Tibial artery (tissue), 4 donors: ENCODE measurements around the gene NUAK2.

Experiments used
- DNase-seq, 2 donors: peaks; one replicate each; pipeline ENCODE4 v3.0.0-alpha.2; 2019
- H3K27ac ChIP-seq, 2 donors: fragments of 200-600 bp; sonication (generic) in 1 of 2; 1 replicate in 1 of 2; 2 replicates in 1 of 2; pipeline ENCODE4 v1.5.1; 2018 to 2019; ENCODE audit warnings: mild to moderate bottlenecking in 1 of 2
- H3K27me3 ChIP-seq, 2 donors: fragments of 200-600 bp; sonication (generic) in 1 of 2; one replicate each; pipeline versions ENCODE4 v1.5.1 to v1.6.0; 2016 to 2019
- H3K36me3 ChIP-seq, 3 donors: fragments of 200-600 bp; sonication (generic) in 2 of 3; one replicate each; pipeline ENCODE4 v1.5.1; 2016 to 2019; ENCODE audit warnings: mild to moderate bottlenecking in 2 of 3
- H3K4me1 ChIP-seq, 4 donors: fragments of 200-600 bp; sonication (generic) in 2 of 4; 1 replicate in 3 of 4; 2 replicates in 1 of 4; pipeline ENCODE4 v1.5.1; 2016 to 2019
- H3K4me3 ChIP-seq, 2 donors: fragments of 200-600 bp; sonication (generic) in 1 of 2; 1 replicate in 1 of 2; 2 replicates in 1 of 2; pipeline ENCODE4 v1.5.1; 2018 to 2019; ENCODE audit warnings: mild to moderate bottlenecking in 2 of 2
- H3K9me3 ChIP-seq, 3 donors: fragments of 200-600 bp; sonication (generic) in 1 of 3; one replicate each; pipeline ENCODE4 v1.5.1; 2016 to 2019
- CTCF ChIP-seq, 2 experiments: fragments of 200-600 bp in 1 of 2; fragments of 450-650 bp in 1 of 2; IDR thresholded peaks; one replicate each; pipeline ENCODE4 v1.5.1; 2017 to 2019; ENCODE audit warnings: antibody characterized with exemption in 2 of 2, mild to moderate bottlenecking in 1 of 2, moderate library complexity in 1 of 2
- intact Hi-C: fragments of 100-400 bp; cut with DNase I; formaldehyde crosslinking; loops from one replicate; pipeline ENCODE4 v1.15.0; 2023; ENCODE audit warnings: low total_unique reads

NUAK2 gene

GRCh38 chr1:205310976-205311704 lies 10.4 kb downstream of the NUAK2 start:
- no peak for DNase-seq
- H3K36me3 ChIP-seq = peaks cover 0 to 16% (median 0%) of the 10 kb centered on the region in 3 donors
- TF ChIP-seq CTCF (IDR thresholded peaks at IDR 0.05) = no peak
- H3K4me1 ChIP-seq = peaks cover 0 to 7% (median 0%) of the 10 kb centered on the region in 4 donors
- intact Hi-C loops = no loop called here
- H3K27ac ChIP-seq = no peak overlapping the region
- H3K4me3 ChIP-seq = no peak overlapping the region
- H3K9me3 ChIP-seq = no peaks in the 10 kb centered on the region
- peaks cover 0 to 20% of the 10 kb centered on the region in 2 donors for H3K27me3 ChIP-seq

GRCh38 chr1:205309741-205310140 lies 11.8 kb downstream of the NUAK2 start:
- no peak overlapping the region for H3K4me3 ChIP-seq
- H3K27me3 ChIP-seq = peaks cover 0 to 20% of the 10 kb centered on the region in 2 donors
- intact Hi-C loops = no loop called here
- H3K36me3 ChIP-seq = peaks cover 0 to 26% (median 0%) of the 10 kb centered on the region in 3 donors
- TF ChIP-seq CTCF (IDR thresholded peaks at IDR 0.05) = no peak
- no peak for DNase-seq
- no peak overlapping the region for H3K27ac ChIP-seq
- H3K4me1 ChIP-seq = peaks cover 0 to 7% (median 0%) of the 10 kb centered on the region in 4 donors
- H3K9me3 ChIP-seq = no peaks in the 10 kb centered on the region

- peaks cover 0 to 6% of the 10 kb centered on the region in 2 donors for H3K27me3 ChIP-seq
- no peak overlapping the region for H3K27ac ChIP-seq
- H3K36me3 ChIP-seq = peaks cover 0 to 44% (median 13%) of the 10 kb centered on the region in 3 donors
- intact Hi-C loops = no loop called here
- peaks cover 0 to 2% (median under 1%) of the 10 kb centered on the region in 4 donors for H3K4me1 ChIP-seq
- DNase-seq = no peak
- H3K4me3 ChIP-seq = no peak overlapping the region
- no peak for TF ChIP-seq CTCF (IDR thresholded peaks at IDR 0.05)
- H3K9me3 ChIP-seq = no peaks in the 10 kb centered on the region
Observed at GRCh38 chr1:205306929-205307566, 14.5 kb downstream of the NUAK2 start.

GRCh38 chr1:205304695-205305070 lies 16.9 kb downstream of the NUAK2 start:
- H3K36me3 ChIP-seq = peaks cover 0 to 44% (median 13%) of the 10 kb centered on the region in 3 donors
- no peaks in the 10 kb centered on the region for H3K9me3 ChIP-seq
- H3K27ac ChIP-seq = no peak overlapping the region
- TF ChIP-seq CTCF (IDR thresholded peaks at IDR 0.05) = no peak
- DNase-seq = no peak
- peaks cover 0 to 13% (median 10%) of the 10 kb centered on the region in 4 donors for H3K4me1 ChIP-seq
- H3K4me3 ChIP-seq = no peak overlapping the region
- intact Hi-C loops = no loop called here
- no peaks in the 10 kb centered on the region for H3K27me3 ChIP-seq

- DNase-seq = no peak
- H3K27me3 ChIP-seq = no peaks in the 10 kb centered on the region
- no peak for TF ChIP-seq CTCF (IDR thresholded peaks at IDR 0.05)
- peaks cover 0 to 13% (median 10%) of the 10 kb centered on the region in 4 donors for H3K4me1 ChIP-seq
- intact Hi-C loops = no loop called here
- H3K36me3 ChIP-seq = peaks cover 0 to 44% (median 13%) of the 10 kb centered on the region in 3 donors
- no peaks in the 10 kb centered on the region for H3K9me3 ChIP-seq
- no peak overlapping the region for H3K4me3 ChIP-seq
- no peak overlapping the region for H3K27ac ChIP-seq
Observed at GRCh38 chr1:205304046-205304694, 17.4 kb downstream of the NUAK2 start.
